AG04449 (cell line): ENCODE results near the gene DIAPH2.

Experiments used
- CTCF ChIA-PET: fragments of 350-600 bp; formaldehyde crosslinking; extraction: SDS; loops from one replicate; lab custom pipeline; 2021; ENCODE audit warnings: antibody characterized with exemption; lab: Yijun Ruan, JAX
- POLR2A ChIA-PET: fragments of 400-600, 350-600 bp; formaldehyde crosslinking; extraction: SDS; loops from one replicate; lab custom pipeline; 2020; ENCODE audit warnings: antibody characterized with exemption, inconsistent platforms; lab: Yijun Ruan, JAX
- DNase-seq: peaks from one replicate; pipeline ENCODE4 v3.0.0-alpha.2; 2010; ENCODE audit warnings: low read depth, low spot score
- H3K4me3 ChIP-seq: 2 replicates; pipeline ENCODE4 v1.5.1; 2011; ENCODE audit warnings: low read depth, mild to moderate bottlenecking, control low read depth, low read length
- CTCF ChIP-seq: IDR thresholded peaks from one replicate; pipeline ENCODE4 v1.5.1; 2011; ENCODE audit warnings: mild to moderate bottlenecking, moderate library complexity, low read length, control low read depth, inconsistent platforms; ENCODE audit not compliant: insufficient read depth; ENCODE audit errors: missing control alignments

The DIAPH2 gene

GRCh38 chrX:96684339-96685209, at the start of gene DIAPH2:
DIAPH2 (plus strand) TSS chrX:96684842.
- no peak for TF ChIP-seq CTCF
- POLR2A ChIA-PET = no interaction called here
- peak within 1 kb of the TSS; percentile 65 for H3K4me3 ChIP-seq
- CTCF ChIA-PET = no interaction called here
- peak; percentile 9 for DNase-seq

GRCh38 chrX:96650023-96650422, 34.6 kb upstream of the DIAPH2 start:
- TF ChIP-seq CTCF = no peak
- no peak overlapping the region for H3K4me3 ChIP-seq
- no peak for DNase-seq
- CTCF ChIA-PET = no interaction called here
- POLR2A ChIA-PET = no interaction called here

- CTCF ChIA-PET = no interaction called here
- H3K4me3 ChIP-seq = no peak overlapping the region
- POLR2A ChIA-PET = no interaction called here
- no peak for TF ChIP-seq CTCF
- no peak for DNase-seq
These were observed 28.6 kb upstream of the DIAPH2 start for GRCh38 chrX:96655947-96656623.

GRCh38 chrX:96682516-96682915, 2.1 kb upstream of the DIAPH2 start:
- no peak overlapping the region for H3K4me3 ChIP-seq
- no peak for TF ChIP-seq CTCF
- CTCF ChIA-PET = no interaction called here
- DNase-seq = no peak
- POLR2A ChIA-PET = no interaction called here

GRCh38 chrX:96683997-96684338, 674 bp upstream of the DIAPH2 start:
- ChIA-PET POLR2A (no interaction called here), CTCF (no interaction called here)
- peak overlapping the region; percentile 65 for H3K4me3 ChIP-seq
- TF ChIP-seq CTCF = no peak
- no peak for DNase-seq
